HG02763 (cell line): ENCODE data around the gene GJB3.
"Not testable (repeated sequence)": the region's sequence is repeated elsewhere in the genome, so short reads cannot be mapped to it uniquely, and the experiment has no call there.

Source experiments
- ATAC-seq: cut with Tn5 transposase; IDR thresholded peaks from one replicate; pipeline ENCODE4 v1.9.1; 2021; ENCODE audit warnings: mild to moderate bottlenecking, moderate library complexity; ENCODE audit not compliant: unreplicated experiment

Gene GJB3

GRCh38 chr1:34759503-34760357 is 21.3 kb upstream of the GJB3 start, which contains the start of gene GJB4:
Gene GJB4, plus strand, starts transcription at chr1:34759740. Its CDS starts 1,515 bp downstream, at chr1:34761255.
- no peak for ATAC-seq

GRCh38 chr1:34761176-34761761 is 19.7 kb upstream of the GJB3 start:
- no peak for ATAC-seq

- ATAC-seq = no peak
Observed at GRCh38 chr1:34761776-34762307, 19.2 kb upstream of the GJB3 start.

GRCh38 chr1:34762474-34763141 is 18.4 kb upstream of the GJB3 start:
- no peak for ATAC-seq

- ATAC-seq = no peak
Observed at GRCh38 chr1:34763142-34763781, 17.8 kb upstream of the GJB3 start.

GRCh38 chr1:34768856-34769255 is 12.2 kb upstream of the GJB3 start:
- no peak for ATAC-seq

GRCh38 chr1:34770891-34771504 is 10.0 kb upstream of the GJB3 start:
- ATAC-seq = no peak

- no peak for ATAC-seq
Observed at GRCh38 chr1:34771573-34772371, 9.2 kb upstream of the GJB3 start.

- not testable (repeated sequence) for ATAC-seq
Observed at GRCh38 chr1:34773114-34773513, 7.9 kb upstream of the GJB3 start.

- no peak for ATAC-seq
Observed at GRCh38 chr1:34774957-34775356, 6.1 kb upstream of the GJB3 start.

- ATAC-seq = no peak
Observed at GRCh38 chr1:34776911-34777310, 4.1 kb upstream of the GJB3 start.

GRCh38 chr1:34777519-34778321 is 3.3 kb upstream of the GJB3 start:
- ATAC-seq = no peak

GRCh38 chr1:34778381-34778780 is 2.6 kb upstream of the GJB3 start:
- no peak for ATAC-seq

GRCh38 chr1:34779005-34779404 is 2.0 kb upstream of the GJB3 start:
- ATAC-seq = no peak

GRCh38 chr1:34779526-34779925 is 1.5 kb upstream of the GJB3 start:
- ATAC-seq = no peak

GRCh38 chr1:34779962-34780361 is 1.1 kb upstream of the GJB3 start:
- ATAC-seq = no peak

- no peak for ATAC-seq
Observed at GRCh38 chr1:34780528-34780927, 486 bp upstream of the GJB3 start.

GRCh38 chr1:34781844-34782391 is 904 bp downstream of the GJB3 start:
- ATAC-seq = no peak

- ATAC-seq = no peak
Observed at GRCh38 chr1:34784751-34785221, 3.8 kb downstream of the GJB3 start.
